K562 (cell line): ENCODE results near the gene AFF1.
A peak's percentile ranks its signal among the peaks of the same experiment; 100 is the strongest.
"Not testable (repeated sequence)": the region's sequence is repeated elsewhere in the genome, so short reads cannot be mapped to it uniquely, and the experiment has no call there.

Experiments
- FOXK2 ChIP-seq, 2 experiments: fragments of 450-650 bp; IDR thresholded peaks in 1 of 2; conservative IDR thresholded peaks in 1 of 2; 2 replicates each; pipeline ENCODE4 v1.6.1; 2016; ENCODE audit warnings: low read depth in 2 of 2, mild to moderate bottlenecking in 1 of 2
- HNRNPUL1 ChIP-seq: fragments of 200-400 bp; formaldehyde crosslinking; IDR thresholded peaks from 2 replicates; pipeline ENCODE4 v1.6.1; 2017; ENCODE audit warnings: low read length
- KDM1A ChIP-seq, 2 experiments: fragments of 450-650 bp; IDR thresholded peaks; 2 replicates each; pipeline ENCODE4 v1.6.1; 2016; ENCODE audit warnings: mild to moderate bottlenecking in 2 of 2
- SIN3A ChIP-seq, 2 experiments: fragments of 150-350 bp in 1 of 2; IDR thresholded peaks; 2 replicates each; pipeline ENCODE4 v1.6.1; 2011 to 2016; ENCODE audit warnings: borderline replicate concordance in 2 of 2, low read depth in 2 of 2, low read length in 2 of 2, mild to moderate bottlenecking in 2 of 2, moderate library complexity in 2 of 2; ENCODE audit not compliant: control insufficient read depth in 1 of 2
- SMAD3 ChIP-seq: fragments of 450-650 bp; formaldehyde crosslinking; conservative IDR thresholded peaks from 2 replicates; pipeline ENCODE4 v1.4.0; 2020; ENCODE audit warnings: mild to moderate bottlenecking
- TGIF2 ChIP-seq: sonication (generic); formaldehyde crosslinking; IDR thresholded peaks from 2 replicates; pipeline ENCODE4 v1.8.1; 2022; ENCODE audit warnings: mild to moderate bottlenecking, missing genetic modification reagents, moderate library complexity
- TF ChIP-seq, protein P1 (sequence below), 3 experiments: IDR thresholded peaks in 2 of 3; conservative IDR thresholded peaks in 1 of 3; 2 replicates each; pipeline ENCODE4 v1.5.1; 2011 to 2012; ENCODE audit warnings: low read length in 3 of 3, mild to moderate bottlenecking in 3 of 3, control low read depth in 2 of 3, improper control_type of control experiment in 1 of 3, inconsistent platforms in 1 of 3, low read depth in 1 of 3, mixed read lengths in 1 of 3, moderate library complexity in 1 of 3; ENCODE audit not compliant: insufficient read depth in 2 of 3

DNA sequence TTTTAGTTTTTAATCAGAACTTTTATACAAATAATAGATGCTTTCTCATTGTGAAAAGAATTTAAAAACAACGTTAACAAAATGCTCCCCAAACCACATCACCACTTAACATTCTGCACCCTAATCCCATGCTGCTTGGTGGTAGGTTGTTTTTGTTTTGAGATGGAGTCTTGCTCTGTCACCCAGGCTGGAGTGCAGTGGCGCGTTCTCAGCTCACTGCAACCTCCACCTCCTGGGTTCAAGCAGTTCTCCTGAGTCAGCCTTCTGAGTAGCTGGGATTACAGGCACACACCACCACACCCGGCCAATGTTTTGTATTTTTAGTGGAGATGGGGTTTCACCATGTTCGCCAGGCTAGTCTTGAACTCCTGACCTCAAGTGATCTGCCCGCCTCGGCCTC is 102.4 kb downstream of the AFF1 start:
- TF ChIP-seq TGIF2 (CRISPR knock-in tag); HNRNPUL1; SIN3A (IDR thresholded peaks at IDR 0.05; ENCODE audit: borderline replicate concordance in 2 of 2, control insufficient read depth in 1 of 2, low read depth in 2 of 2, low read length in 2 of 2); SMAD3 (CRISPR knock-in tag); FOXK2 (conservative IDR thresholded peaks at IDR 0.05 in 1 of 2, IDR thresholded peaks at IDR 0.05 in 1 of 2; ENCODE audit: low read depth in 2 of 2): not testable (repeated sequence)
- peak in 1 of 2 experiments; percentile 41; a peak in 1 of 4 replicates for TF ChIP-seq KDM1A (IDR thresholded peaks at IDR 0.05)
- TF ChIP-seq, protein P1, sequence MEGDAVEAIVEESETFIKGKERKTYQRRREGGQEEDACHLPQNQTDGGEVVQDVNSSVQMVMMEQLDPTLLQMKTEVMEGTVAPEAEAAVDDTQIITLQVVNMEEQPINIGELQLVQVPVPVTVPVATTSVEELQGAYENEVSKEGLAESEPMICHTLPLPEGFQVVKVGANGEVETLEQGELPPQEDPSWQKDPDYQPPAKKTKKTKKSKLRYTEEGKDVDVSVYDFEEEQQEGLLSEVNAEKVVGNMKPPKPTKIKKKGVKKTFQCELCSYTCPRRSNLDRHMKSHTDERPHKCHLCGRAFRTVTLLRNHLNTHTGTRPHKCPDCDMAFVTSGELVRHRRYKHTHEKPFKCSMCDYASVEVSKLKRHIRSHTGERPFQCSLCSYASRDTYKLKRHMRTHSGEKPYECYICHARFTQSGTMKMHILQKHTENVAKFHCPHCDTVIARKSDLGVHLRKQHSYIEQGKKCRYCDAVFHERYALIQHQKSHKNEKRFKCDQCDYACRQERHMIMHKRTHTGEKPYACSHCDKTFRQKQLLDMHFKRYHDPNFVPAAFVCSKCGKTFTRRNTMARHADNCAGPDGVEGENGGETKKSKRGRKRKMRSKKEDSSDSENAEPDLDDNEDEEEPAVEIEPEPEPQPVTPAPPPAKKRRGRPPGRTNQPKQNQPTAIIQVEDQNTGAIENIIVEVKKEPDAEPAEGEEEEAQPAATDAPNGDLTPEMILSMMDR (IDR thresholded peaks at IDR 0.05 in 2 of 3, conservative IDR thresholded peaks at IDR 0.05 in 1 of 3; ENCODE audit: insufficient read depth in 2 of 3, low read depth in 1 of 3, low read length in 3 of 3) = not testable (repeated sequence)
